ENCODE measurements around the gene SAMSN1.

SAMSN1 gene

DNA sequence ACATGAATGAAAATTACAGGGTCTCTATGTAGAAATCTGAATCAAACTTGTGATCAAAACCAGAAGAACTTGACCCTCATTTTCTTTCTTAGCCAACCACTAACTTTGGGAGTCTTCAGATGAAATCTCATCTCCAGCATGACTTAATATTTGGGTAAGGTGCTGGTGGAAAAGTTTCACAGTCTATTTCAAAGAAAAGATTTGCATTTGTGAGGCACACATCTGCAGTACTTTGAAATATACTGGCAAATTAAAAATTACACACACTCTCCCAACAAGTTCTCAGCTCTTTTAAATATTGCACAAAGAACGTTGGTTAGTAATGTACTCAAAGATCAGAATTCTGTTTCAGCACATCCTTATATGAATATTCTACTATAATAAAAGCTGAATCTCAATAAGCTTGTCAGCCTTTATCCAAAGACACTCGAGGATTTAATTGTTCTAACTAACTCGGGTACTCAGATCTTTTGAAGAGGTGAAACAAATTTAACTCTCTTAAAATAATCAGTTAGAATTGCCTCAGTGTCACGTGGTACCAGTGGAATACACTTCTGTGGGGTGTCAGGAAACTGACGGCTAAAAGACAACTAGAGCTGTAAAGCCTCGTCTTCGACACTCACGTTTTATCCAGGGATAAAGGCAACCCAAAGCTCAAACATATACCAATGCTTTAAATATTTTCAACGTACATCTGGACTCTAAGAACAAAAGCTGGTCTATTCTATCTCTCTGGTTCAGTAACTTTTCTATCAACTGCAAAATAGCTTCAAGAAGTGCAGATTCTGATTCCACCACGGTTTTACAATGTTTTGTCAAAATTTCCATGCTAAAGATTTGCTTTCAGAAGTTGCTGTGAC is 19.0 kb downstream of the SAMSN1 start:
- in situ Hi-C loops (cut with HindIII; ENCODE audit: low sequenced_read_pairs), result no loop called here
- no peak for DNase-seq (ENCODE audit: low read depth, low spot score)
- no peak overlapping the region for H3K4me3 ChIP-seq (ENCODE audit: low read depth, low read length)
- TF ChIP-seq CTCF (IDR thresholded peaks at IDR 0.05; ENCODE audit: low read depth, low read length), result no peak

- DNase-seq (ENCODE audit: low read depth, low spot score), result no peak
- in situ Hi-C loops (cut with HindIII; ENCODE audit: low sequenced_read_pairs), result no loop called here
- TF ChIP-seq CTCF (IDR thresholded peaks at IDR 0.05; ENCODE audit: low read depth, low read length), result no peak
- H3K4me3 ChIP-seq (ENCODE audit: low read depth, low read length), result no peak overlapping the region
Measured at GRCh38 chr21:14526199-14526598, 19.9 kb downstream of the SAMSN1 start.

GRCh38 chr21:14523234-14523633 is 22.9 kb downstream of the SAMSN1 start:
- DNase-seq (ENCODE audit: low read depth, low spot score), result no peak
- no peak overlapping the region for H3K4me3 ChIP-seq (ENCODE audit: low read depth, low read length)
- TF ChIP-seq CTCF (IDR thresholded peaks at IDR 0.05; ENCODE audit: low read depth, low read length), result no peak
- in situ Hi-C loops (cut with HindIII; ENCODE audit: low sequenced_read_pairs), result no loop called here

DNA sequence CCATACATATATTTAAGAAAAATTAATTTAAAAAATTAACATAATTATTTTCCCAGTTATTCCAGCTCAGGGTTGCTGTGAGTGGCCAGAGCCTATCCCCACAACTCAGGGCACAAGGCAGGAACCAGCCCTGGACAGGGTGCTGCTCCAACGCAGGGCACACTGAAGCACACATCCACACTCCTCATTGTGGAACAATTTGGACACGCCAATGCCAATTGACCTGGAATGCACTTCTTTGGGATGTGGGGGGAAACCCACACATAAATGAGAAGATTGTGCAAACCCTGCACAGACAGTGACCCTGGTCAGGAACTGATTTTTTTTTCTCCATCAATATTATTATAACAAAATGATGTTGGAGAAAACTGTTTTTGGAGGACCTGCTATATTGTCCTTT is 23.4 kb downstream of the SAMSN1 start:
- in situ Hi-C loops (cut with HindIII; ENCODE audit: low sequenced_read_pairs), result no loop called here
- no peak overlapping the region for H3K4me3 ChIP-seq (ENCODE audit: low read depth, low read length)
- TF ChIP-seq CTCF (IDR thresholded peaks at IDR 0.05; ENCODE audit: low read depth, low read length), result no peak
- DNase-seq (ENCODE audit: low read depth, low spot score), result no peak

GRCh38 chr21:14520535-14520934 is 25.6 kb downstream of the SAMSN1 start:
- DNase-seq (ENCODE audit: low read depth, low spot score), result no peak
- no peak for TF ChIP-seq CTCF (IDR thresholded peaks at IDR 0.05; ENCODE audit: low read depth, low read length)
- in situ Hi-C loops (cut with HindIII; ENCODE audit: low sequenced_read_pairs), result no loop called here
- no peak overlapping the region for H3K4me3 ChIP-seq (ENCODE audit: low read depth, low read length)

DNA sequence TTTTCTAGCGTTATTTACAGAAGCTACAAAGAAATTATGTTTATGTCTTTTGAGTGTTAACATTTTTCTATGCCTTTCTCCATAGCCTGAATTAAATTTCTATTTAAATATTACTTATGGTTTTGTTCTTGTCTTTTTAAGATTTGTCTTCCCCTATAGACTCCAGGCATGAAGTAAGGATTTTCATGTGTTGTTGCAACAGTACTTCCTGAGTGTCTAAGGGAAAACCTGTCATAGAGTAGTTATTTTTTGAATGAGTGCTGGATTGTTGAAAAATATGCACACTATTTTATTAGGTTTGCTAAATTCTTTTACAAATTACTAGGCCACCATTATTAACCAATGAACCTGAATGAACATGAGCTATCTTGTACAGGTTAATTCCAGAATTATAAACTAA is 27.1 kb downstream of the SAMSN1 start:
- in situ Hi-C loops (cut with HindIII; ENCODE audit: low sequenced_read_pairs), result no loop called here
- no peak for TF ChIP-seq CTCF (IDR thresholded peaks at IDR 0.05; ENCODE audit: low read depth, low read length)
- DNase-seq (ENCODE audit: low read depth, low spot score), result no peak
- no peak overlapping the region for H3K4me3 ChIP-seq (ENCODE audit: low read depth, low read length)

Data from astrocyte of the spinal cord (primary cell).